AG10803 (cell line): Measurements from ENCODE around the gene LDB2.

ENCODE experiments used
- DNase-seq: peaks from one replicate; pipeline ENCODE4 v3.0.0; 2010; ENCODE audit warnings: low read depth
- H3K4me3 ChIP-seq: 2 replicates; pipeline ENCODE4 v1.5.1; 2011; ENCODE audit warnings: mild to moderate bottlenecking, low read length, control low read depth
- TF ChIP-seq, protein P1 (sequence below): conservative IDR thresholded peaks from 2 replicates; pipeline ENCODE4 v1.5.1; 2011; ENCODE audit warnings: mild to moderate bottlenecking, low read length, control low read depth, inconsistent platforms

LDB2 gene

DNA sequence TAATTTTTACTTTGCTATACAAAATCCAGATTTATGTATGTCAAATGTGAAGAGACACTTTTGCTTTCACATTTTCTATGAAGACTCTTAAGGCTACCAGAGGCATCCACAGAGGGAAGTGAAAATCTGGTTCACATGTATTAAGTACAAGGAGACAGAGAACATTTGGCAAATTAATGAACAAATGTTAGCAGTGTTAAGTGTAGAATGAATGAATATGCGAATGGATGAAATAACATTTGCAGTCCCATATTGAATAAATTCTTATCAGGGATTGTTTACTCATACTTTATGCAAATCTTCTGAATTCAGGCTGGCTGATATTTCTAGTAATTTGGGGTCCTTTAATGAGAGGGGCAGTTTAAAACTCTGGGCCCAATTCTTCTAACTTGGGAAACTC lies 159.9 kb downstream of the LDB2 start:
- no peak overlapping the region for H3K4me3 ChIP-seq
- DNase-seq = no peak
- TF ChIP-seq, protein P1, sequence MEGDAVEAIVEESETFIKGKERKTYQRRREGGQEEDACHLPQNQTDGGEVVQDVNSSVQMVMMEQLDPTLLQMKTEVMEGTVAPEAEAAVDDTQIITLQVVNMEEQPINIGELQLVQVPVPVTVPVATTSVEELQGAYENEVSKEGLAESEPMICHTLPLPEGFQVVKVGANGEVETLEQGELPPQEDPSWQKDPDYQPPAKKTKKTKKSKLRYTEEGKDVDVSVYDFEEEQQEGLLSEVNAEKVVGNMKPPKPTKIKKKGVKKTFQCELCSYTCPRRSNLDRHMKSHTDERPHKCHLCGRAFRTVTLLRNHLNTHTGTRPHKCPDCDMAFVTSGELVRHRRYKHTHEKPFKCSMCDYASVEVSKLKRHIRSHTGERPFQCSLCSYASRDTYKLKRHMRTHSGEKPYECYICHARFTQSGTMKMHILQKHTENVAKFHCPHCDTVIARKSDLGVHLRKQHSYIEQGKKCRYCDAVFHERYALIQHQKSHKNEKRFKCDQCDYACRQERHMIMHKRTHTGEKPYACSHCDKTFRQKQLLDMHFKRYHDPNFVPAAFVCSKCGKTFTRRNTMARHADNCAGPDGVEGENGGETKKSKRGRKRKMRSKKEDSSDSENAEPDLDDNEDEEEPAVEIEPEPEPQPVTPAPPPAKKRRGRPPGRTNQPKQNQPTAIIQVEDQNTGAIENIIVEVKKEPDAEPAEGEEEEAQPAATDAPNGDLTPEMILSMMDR = no peak

DNA sequence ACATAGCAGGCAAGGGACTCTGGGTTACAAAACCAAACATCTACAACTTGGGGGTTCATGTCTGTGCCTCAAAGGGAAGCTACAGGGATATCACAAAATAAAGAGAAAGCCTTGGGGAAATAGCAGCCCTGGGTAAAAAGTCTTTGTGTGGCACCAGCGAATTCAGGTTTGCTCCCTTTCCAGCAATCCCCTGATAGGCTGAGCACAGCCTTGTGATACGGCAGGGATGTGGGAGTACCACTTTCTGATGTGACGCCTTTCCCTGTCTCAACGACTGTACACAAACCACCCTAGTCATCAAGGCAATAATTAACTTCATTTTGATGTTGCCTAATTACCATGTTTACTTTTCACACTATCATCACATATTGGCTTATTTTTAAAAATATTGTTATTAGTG lies 164.9 kb downstream of the LDB2 start:
- H3K4me3 ChIP-seq = no peak overlapping the region
- TF ChIP-seq, protein P1 = no peak
- DNase-seq = no peak

DNA sequence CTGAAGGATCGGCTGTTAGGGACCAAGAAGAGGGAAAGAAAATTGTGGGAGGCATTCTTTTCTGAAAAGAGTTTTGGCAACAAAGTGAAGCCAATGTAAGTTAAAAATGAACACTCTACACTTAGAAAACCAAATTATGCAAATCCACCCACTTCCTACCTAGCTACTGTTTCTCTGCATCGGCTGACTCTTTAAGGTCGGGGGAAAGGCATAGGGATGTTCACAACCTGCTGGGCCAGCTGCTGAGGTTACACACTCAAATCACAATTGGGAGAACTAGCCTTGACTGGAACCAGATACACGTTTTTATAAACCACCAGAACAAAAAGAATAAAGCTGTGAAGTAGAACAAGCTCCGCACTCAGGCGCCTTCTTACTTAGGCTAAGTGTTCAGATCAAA lies 165.7 kb downstream of the LDB2 start:
- H3K4me3 ChIP-seq = no peak overlapping the region
- TF ChIP-seq, protein P1 = no peak
- DNase-seq = no peak

DNA sequence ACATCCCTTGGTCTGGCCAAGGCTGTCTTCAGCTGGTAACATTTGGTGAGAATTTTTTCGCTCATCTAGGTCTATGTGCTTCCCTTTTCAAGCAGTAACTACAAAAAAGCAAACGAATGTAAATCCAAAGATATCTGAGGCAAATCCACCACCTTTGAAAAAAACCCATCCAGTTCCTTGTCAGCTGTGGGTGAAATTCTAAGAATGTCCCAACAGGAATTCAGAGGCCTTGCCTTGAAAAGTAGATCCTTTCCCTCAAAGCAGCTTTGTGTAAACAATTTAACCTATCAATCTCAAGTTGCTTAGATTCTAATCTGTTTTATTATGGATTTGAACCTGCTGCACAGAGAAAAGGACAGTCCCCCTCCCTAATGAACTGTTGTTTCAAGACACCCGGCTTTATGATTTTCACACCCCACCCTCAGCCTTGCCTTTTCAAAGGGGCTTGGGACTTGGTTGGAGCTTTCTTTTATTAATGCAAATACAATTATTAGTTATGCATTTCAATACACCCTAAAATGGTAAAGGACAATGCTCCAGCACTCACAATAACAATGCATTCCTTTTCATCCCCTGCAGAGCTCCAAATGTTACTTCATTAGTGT lies 166.6 kb downstream of the LDB2 start:
- DNase-seq = no peak

DNA sequence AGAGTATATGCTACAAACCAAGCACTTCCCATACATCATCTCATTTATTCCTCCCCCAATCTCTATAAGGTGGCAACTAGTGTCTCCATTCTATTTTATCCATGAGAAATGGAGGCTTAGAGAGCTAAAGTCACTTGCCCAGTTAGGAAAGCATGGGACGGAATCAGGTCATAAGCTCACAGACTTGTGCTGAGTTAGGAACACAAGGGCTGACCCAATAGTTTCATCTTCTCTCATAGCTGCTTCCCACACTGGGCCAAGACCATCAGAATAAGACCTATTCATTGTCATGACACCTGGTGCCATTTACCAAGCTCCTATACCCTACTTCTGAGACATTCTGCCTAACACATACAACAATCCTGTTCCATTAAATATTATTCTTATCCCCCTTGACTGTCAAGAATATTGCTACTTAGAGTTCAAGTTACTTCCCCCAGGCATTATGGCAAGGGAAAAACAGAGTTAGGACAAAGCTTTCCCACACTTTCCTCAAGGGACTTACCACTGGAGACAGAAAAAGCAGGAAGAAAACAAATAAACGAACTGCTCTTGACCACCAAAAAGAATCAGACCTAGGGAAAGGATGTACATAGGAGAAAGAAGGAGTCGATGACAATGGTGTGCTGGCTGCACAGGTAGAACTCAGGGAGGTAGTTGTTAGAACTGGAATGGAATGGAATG lies 167.8 kb downstream of the LDB2 start:
- no peak for DNase-seq
- TF ChIP-seq, protein P1 = no peak

More for the DNA sequence above, 166.6 kb downstream of the LDB2 start:
- no peak overlapping the region for H3K4me3 ChIP-seq
- TF ChIP-seq, protein P1 = no peak

DNA sequence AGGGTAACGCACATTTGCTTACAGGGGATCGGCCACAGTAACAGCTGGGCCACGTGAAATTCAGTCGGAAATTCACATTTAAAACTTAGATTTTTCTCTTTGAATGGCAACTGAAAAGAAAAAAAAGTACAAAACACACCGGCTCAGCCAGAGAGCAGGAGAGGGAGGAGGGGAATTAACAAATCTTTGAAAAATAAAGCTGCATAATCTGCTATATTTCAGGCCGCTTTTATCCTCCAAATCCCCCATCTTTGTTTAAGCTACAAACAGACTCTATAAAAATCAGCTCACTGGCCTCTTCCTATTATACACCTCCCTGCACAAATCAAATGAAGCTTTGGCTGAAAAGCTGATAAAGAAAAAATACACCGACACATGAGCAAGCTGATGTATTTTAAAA lies 169.1 kb downstream of the LDB2 start:
- no peak overlapping the region for H3K4me3 ChIP-seq
- no peak for DNase-seq
- TF ChIP-seq, protein P1 = no peak

More for the DNA sequence above, 167.8 kb downstream of the LDB2 start:
- no peak overlapping the region for H3K4me3 ChIP-seq

DNA sequence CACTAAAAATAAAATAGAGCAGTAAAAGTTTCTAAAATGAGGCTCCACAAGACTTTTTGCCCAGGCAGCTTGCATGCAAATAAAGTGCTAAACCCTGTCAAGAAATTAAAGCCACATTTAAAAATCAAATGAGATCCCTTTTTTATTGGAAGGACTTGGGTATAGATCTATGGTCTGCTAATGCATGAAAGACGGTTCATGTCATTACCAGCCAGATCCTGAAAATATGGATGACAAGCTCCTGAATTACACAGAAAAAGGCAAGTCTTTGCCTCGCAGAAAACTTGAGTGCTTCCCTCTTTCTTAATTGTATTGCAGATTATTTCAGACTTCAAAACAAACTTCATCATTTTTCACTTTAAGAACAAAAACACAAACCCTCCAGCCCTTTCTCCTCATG lies 169.6 kb downstream of the LDB2 start:
- TF ChIP-seq, protein P1 = no peak
- no peak overlapping the region for H3K4me3 ChIP-seq
- DNase-seq = no peak
